GM23338 (cell line): ENCODE results near the gene STAP2.

Source experiments
- CREB1 ChIP-seq: fragments of 250-450 bp; sonication (Bioruptor Pico); IDR thresholded peaks from 2 replicates; pipeline ENCODE4 v1.5.0; 2020; ENCODE audit warnings: low read depth, mild to moderate bottlenecking, moderate library complexity
- CTCF ChIP-seq, 2 experiments: fragments of 200-600 bp in 1 of 2; sonication (generic) in 1 of 2; conservative IDR thresholded peaks; 2 replicates each; pipeline versions ENCODE4 v1.5.1 to v1.6.1; 2016 to 2017; ENCODE audit warnings: antibody characterized with exemption in 2 of 2, low read depth in 2 of 2, mild to moderate bottlenecking in 2 of 2, moderate library complexity in 1 of 2
- EZH2 ChIP-seq: fragments of 200-600 bp; sonication (generic); IDR thresholded peaks from one replicate; pipeline ENCODE4 v1.8.0; 2017; ENCODE audit warnings: antibody characterized with exemption, mild to moderate bottlenecking, low read depth; ENCODE audit not compliant: unreplicated experiment
- EZH2phosphoT487 ChIP-seq: fragments of 200-600 bp; sonication (generic); IDR thresholded peaks from one replicate; pipeline ENCODE4 v1.8.1; 2018; ENCODE audit warnings: antibody characterized with exemption; ENCODE audit not compliant: unreplicated experiment
- NANOG ChIP-seq: IDR thresholded peaks from 2 replicates; pipeline ENCODE4 v1.6.1; 2016; ENCODE audit warnings: antibody characterized with exemption, borderline replicate concordance
- POLR2AphosphoS5 ChIP-seq: IDR thresholded peaks from 2 replicates; pipeline ENCODE4 v1.6.1; 2016; ENCODE audit warnings: antibody characterized with exemption, low read depth
- REST ChIP-seq: IDR thresholded peaks from one replicate; pipeline ENCODE4 v1.6.1; 2018; ENCODE audit warnings: antibody characterized with exemption; ENCODE audit not compliant: unreplicated experiment
- ZNF114 ChIP-seq: fragments of 250-450 bp; sonication (Bioruptor Pico); IDR thresholded peaks from 2 replicates; pipeline ENCODE4 v1.5.0; 2020; ENCODE audit warnings: mild to moderate bottlenecking, moderate library complexity

GRCh38 chr19:4301590-4302242, 36.9 kb downstream of the STAP2 start:
- TF ChIP-seq CTCF (conservative IDR thresholded peaks at IDR 0.05; ENCODE audit: low read depth in 2 of 2) (no peak), REST (no peak), EZH2 (no peak), POLR2AphosphoS5 (no peak), EZH2phosphoT487 (no peak), CREB1 (CRISPR knock-in tag) (no peak), NANOG (no peak), ZNF114 (no peak)
